AG09309 (cell line): ENCODE data around the gene KCNC4.

ENCODE experiments used
- DNase-seq: peaks from one replicate; pipeline ENCODE4 v3.0.0-alpha.2; 2010; ENCODE audit warnings: low read depth
- H3K4me3 ChIP-seq: 2 replicates; pipeline ENCODE4 v1.5.1; 2011; ENCODE audit warnings: mild to moderate bottlenecking, low read depth, low read length, moderate library complexity; ENCODE audit not compliant: control insufficient read depth
- CTCF ChIP-seq: IDR thresholded peaks from 2 replicates; pipeline ENCODE4 v1.5.1; 2011; ENCODE audit warnings: mild to moderate bottlenecking, low read depth, low read length, inconsistent platforms; ENCODE audit not compliant: insufficient read depth, control insufficient read depth; ENCODE audit errors: missing control alignments

KCNC4 gene

GRCh38 chr1:110215621-110216515 is 5.8 kb downstream of the KCNC4 start:
- H3K4me3 ChIP-seq = no peak overlapping the region
- TF ChIP-seq CTCF = no peak
- DNase-seq = no peak

GRCh38 chr1:110216844-110217444 is 6.8 kb downstream of the KCNC4 start:
- DNase-seq = no peak
- TF ChIP-seq CTCF = no peak
- H3K4me3 ChIP-seq = no peak overlapping the region

GRCh38 chr1:110218137-110218536 is 8.0 kb downstream of the KCNC4 start:
- H3K4me3 ChIP-seq = no peak overlapping the region
- DNase-seq = no peak
- TF ChIP-seq CTCF = no peak

GRCh38 chr1:110218739-110219138 is 8.6 kb downstream of the KCNC4 start:
- DNase-seq = no peak
- no peak for TF ChIP-seq CTCF

GRCh38 chr1:110220324-110220723 is 10.2 kb downstream of the KCNC4 start:
- no peak for DNase-seq

More at GRCh38 chr1:110218739-110219138, 8.6 kb downstream of the KCNC4 start:
- H3K4me3 ChIP-seq = no peak overlapping the region

GRCh38 chr1:110221119-110221518 is 11.0 kb downstream of the KCNC4 start:
- H3K4me3 ChIP-seq = no peak overlapping the region
- no peak for TF ChIP-seq CTCF
- no peak for DNase-seq

More at GRCh38 chr1:110220324-110220723, 10.2 kb downstream of the KCNC4 start:
- no peak overlapping the region for H3K4me3 ChIP-seq
- TF ChIP-seq CTCF = no peak
